ENCODE measurements around the gene SLC12A2.

- TF ChIP-seq CTCF (IDR thresholded peaks at IDR 0.05) (no peak), POLR2A (IDR thresholded peaks at IDR 0.05) (no peak)
Observed at GRCh38 chr5:128035689-128036088, 47.9 kb upstream of the SLC12A2 start.
